Adrenal gland (tissue), 5 donors: Measurements from ENCODE around the gene ANKS4B.

Source experiments
- CTCF ChIP-seq, 6 experiments: fragments of 450-650 bp in 4 of 6; fragments of 200-600 bp in 2 of 6; sonication (generic) in 1 of 6; IDR thresholded peaks; 1 replicate in 5 of 6; 2 replicates in 1 of 6; pipeline versions ENCODE4 v1.5.1 to v1.8.0; 2016 to 2021; ENCODE audit warnings: antibody characterized with exemption in 6 of 6, mild to moderate bottlenecking in 2 of 6, moderate library complexity in 1 of 6
- POLR2A ChIP-seq, 2 donors: fragments of 450-650 bp; IDR thresholded peaks; one replicate each; pipeline ENCODE4 v1.6.1; 2017; ENCODE audit warnings: antibody characterized with exemption in 2 of 2, mild to moderate bottlenecking in 2 of 2, moderate library complexity in 1 of 2
- donor health status: DM: no; HTN: no; CAD: no.

DNA sequence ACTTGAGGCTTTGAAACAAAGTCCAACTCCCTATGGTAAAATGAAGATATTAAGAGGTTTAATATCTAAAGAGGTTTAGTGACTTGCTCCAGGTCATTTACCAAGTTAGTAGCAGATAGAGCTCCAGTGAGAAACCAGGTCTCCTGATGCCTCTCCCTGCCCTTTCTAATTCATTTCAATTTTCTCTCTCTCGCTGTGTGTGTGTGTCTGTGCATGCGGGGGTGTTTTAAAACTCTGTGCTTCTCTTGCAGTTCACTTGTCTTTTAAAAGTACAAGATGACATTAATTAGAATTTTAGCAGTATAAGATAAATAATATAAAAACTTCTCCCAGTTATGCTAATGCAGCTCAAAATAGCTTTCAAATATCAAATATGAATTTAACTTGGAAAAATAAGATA, 13.9 kb upstream of the ANKS4B start:
- TF ChIP-seq CTCF (IDR thresholded peaks at IDR 0.05) (no peak), POLR2A (IDR thresholded peaks at IDR 0.05) (no peak)
